WERI-Rb-1 (cell line): Measurements from ENCODE around the gene GPC5.

Experiments
- DNase-seq: peaks from one replicate; pipeline ENCODE4 v3.0.0-alpha.2; 2020
- H3K27ac ChIP-seq: fragments of 250-450 bp; sonication (Bioruptor Pico); 2 replicates; pipeline ENCODE4 v1.5.1; 2020; ENCODE audit warnings: mild to moderate bottlenecking, moderate library complexity
- H3K27me3 ChIP-seq: fragments of 250-450 bp; sonication (Bioruptor Pico); 2 replicates; pipeline ENCODE4 v1.5.1; 2021; ENCODE audit warnings: mild to moderate bottlenecking, low read depth, moderate library complexity; ENCODE audit not compliant: insufficient read depth, severe bottlenecking
- H3K36me3 ChIP-seq: fragments of 250-450 bp; sonication (Bioruptor Pico); 2 replicates; pipeline ENCODE4 v1.5.1; 2020; ENCODE audit warnings: mild to moderate bottlenecking, moderate library complexity
- H3K4me3 ChIP-seq: 2 replicates; pipeline ENCODE4 v1.5.1; 2011; ENCODE audit warnings: low read depth, mild to moderate bottlenecking, control low read depth, low read length
- H3K9me3 ChIP-seq: fragments of 250-450 bp; sonication (Bioruptor Pico); 2 replicates; pipeline ENCODE4 v1.5.1; 2021; ENCODE audit warnings: mild to moderate bottlenecking, moderate library complexity; ENCODE audit not compliant: severe bottlenecking
- TF ChIP-seq, protein P1 (sequence below): IDR thresholded peaks from 2 replicates; pipeline ENCODE4 v1.5.1; 2011; ENCODE audit warnings: low read depth, mild to moderate bottlenecking, control low read depth, inconsistent platforms, low read length

GPC5 gene

DNA sequence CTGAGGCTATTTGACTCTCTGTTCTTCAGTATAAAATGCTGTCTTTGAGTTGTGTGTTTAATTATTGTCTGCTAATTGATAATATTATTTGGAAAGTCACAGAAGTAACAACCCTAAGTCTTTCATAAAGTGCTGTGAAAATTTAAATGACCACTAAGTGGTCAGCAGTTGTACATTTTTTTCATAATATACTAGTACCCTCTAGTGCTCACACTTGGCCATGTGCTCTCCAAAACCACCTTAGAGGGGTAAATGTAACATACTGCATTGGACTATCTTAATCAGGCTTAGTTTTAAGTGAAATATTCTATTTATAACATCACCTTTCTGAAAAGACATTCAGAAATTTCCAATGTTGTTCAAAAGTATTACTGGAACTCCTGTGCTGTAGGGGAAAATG lies 745.3 kb downstream of the GPC5 start:
- Histone ChIP-seq H3K9me3 (no peaks in the 10 kb centered on the region), H3K36me3 (no peaks in the 10 kb centered on the region), H3K27ac (no peak overlapping the region), H3K4me3 (no peak overlapping the region), H3K27me3 (no peaks in the 10 kb centered on the region)
- peak; percentile 47 for DNase-seq
- TF ChIP-seq, protein P1, sequence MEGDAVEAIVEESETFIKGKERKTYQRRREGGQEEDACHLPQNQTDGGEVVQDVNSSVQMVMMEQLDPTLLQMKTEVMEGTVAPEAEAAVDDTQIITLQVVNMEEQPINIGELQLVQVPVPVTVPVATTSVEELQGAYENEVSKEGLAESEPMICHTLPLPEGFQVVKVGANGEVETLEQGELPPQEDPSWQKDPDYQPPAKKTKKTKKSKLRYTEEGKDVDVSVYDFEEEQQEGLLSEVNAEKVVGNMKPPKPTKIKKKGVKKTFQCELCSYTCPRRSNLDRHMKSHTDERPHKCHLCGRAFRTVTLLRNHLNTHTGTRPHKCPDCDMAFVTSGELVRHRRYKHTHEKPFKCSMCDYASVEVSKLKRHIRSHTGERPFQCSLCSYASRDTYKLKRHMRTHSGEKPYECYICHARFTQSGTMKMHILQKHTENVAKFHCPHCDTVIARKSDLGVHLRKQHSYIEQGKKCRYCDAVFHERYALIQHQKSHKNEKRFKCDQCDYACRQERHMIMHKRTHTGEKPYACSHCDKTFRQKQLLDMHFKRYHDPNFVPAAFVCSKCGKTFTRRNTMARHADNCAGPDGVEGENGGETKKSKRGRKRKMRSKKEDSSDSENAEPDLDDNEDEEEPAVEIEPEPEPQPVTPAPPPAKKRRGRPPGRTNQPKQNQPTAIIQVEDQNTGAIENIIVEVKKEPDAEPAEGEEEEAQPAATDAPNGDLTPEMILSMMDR = 0 out of 2 replicates have a peak, but pooled peaks have one; percentile 16

DNA sequence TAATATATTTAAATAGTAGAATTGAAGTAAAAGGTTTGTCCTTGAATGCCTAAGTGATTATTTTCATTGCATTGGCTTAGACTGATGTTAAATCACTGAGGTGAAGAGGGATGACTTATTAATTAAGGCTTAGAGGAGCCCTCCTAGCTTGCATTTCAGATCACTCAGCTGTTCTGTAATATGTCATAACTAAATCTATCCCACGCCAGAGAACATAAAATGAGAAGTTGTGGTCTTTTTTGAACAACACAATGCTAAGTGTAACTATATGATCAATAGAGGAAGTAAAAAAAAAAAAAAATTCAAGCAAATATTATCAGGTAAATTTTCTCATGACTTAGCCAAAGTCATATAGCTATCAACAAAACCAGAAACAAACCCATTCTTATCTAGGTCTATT lies 752.2 kb downstream of the GPC5 start:
- DNase-seq = no peak
- Histone ChIP-seq H3K27me3 (no peaks in the 10 kb centered on the region), H3K4me3 (no peak overlapping the region), H3K36me3 (no peaks in the 10 kb centered on the region), H3K9me3 (peaks cover 3% of the 10 kb centered on the region), H3K27ac (no peak overlapping the region)
- TF ChIP-seq, protein P1 = no peak

DNA sequence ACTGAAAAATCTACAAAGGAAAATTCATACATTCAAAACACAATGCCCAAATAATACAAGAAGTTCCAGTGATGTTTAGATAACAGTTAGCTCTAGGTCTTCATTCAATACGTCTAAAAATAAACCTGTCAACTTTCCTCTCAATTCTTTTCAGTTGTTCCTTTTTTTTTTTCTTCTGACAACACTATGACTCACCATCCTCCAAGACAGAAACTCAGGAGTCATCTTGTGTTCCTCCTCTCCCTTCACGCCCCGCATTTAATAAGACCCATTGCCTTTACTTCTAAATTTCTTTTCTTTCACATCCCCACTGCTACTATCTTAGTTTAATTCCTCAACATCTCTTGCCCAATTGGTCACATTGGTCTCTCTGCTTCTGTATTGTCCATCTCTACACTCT lies 759.9 kb downstream of the GPC5 start:
- TF ChIP-seq, protein P1 = no peak

DNA sequence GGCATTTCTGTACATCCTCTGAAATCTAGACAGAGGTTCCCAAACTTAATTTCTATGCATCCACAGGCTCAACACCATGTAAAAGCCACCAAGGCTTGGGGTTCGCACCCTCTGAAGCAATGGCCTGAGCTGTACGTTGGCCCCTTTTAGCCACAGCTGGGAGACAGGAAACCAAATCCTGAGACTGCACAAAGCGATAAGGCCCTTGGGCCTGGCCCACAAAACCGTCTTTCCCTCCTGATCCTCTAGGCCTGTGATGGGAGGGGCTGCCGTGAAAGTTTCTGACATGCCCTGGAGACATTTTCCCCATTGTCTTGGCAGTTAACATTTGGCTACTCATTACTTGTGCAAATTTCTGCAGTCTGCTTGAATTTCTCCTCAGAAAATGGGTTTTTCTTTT lies 766.4 kb downstream of the GPC5 start:
- Histone ChIP-seq H3K27me3 (no peaks in the 10 kb centered on the region), H3K9me3 (no peaks in the 10 kb centered on the region), H3K36me3 (no peaks in the 10 kb centered on the region), H3K27ac (no peak overlapping the region), H3K4me3 (no peak overlapping the region)
- TF ChIP-seq, protein P1 = no peak
- no peak for DNase-seq

More for the DNA sequence above, 759.9 kb downstream of the GPC5 start:
- Histone ChIP-seq H3K9me3 (peaks cover 3% of the 10 kb centered on the region), H3K27me3 (no peaks in the 10 kb centered on the region), H3K36me3 (no peaks in the 10 kb centered on the region), H3K27ac (no peak overlapping the region), H3K4me3 (no peak overlapping the region)
- no peak for DNase-seq

DNA sequence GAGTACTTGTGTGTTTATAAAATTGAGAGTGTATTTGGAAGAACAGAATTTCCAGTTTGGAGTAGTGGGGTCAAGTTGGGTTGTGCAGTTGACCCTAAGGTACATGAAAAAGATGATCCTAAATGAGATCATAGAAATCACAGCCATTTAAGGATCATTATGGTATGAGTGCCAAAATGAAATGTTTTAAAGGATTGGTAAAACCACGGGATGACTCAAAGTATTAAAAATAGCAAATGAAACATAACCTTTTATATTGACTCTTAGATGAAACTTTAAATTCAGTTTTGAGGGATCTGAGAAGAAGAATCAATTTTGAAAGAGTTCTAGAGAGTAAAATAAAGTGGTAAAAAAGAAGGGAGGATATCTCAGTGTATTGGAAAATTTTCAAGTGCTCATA lies 773.8 kb downstream of the GPC5 start:
- H3K36me3 ChIP-seq = no peaks in the 10 kb centered on the region
- H3K4me3 ChIP-seq = no peak overlapping the region
- H3K27me3 ChIP-seq = no peaks in the 10 kb centered on the region
- no peaks in the 10 kb centered on the region for H3K9me3 ChIP-seq
- H3K27ac ChIP-seq = no peak overlapping the region
- TF ChIP-seq, protein P1 = no peak
- DNase-seq = no peak

DNA sequence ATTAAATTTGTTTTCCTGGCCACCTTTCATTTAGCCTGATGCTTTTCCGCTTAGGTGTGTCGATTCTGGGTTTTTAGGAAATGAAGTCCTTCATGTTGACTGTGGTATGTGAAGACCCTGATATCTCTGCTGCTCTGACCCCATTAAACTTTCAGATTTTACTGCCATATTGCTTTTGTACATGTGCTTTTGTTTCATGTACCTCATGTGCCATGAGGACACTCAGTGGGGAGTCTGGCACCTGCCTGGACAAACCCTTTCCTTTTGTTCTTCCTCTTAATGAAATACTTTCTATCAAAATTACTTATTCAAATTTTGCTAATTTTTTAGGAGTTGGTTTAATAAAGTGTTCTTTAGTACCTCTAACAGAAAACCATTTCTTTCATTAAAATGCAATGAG lies 774.8 kb downstream of the GPC5 start:
- no peaks in the 10 kb centered on the region for H3K27me3 ChIP-seq
- no peaks in the 10 kb centered on the region for H3K9me3 ChIP-seq
- no peak for DNase-seq
- no peak overlapping the region for H3K4me3 ChIP-seq
- TF ChIP-seq, protein P1 = no peak
- no peaks in the 10 kb centered on the region for H3K36me3 ChIP-seq
- no peak overlapping the region for H3K27ac ChIP-seq
